Activated T-cell treated with anti-CD3 and anti-CD28 coated beads, Interleukin-2, amount 50 U/mL, for 72 hours (primary cell): ENCODE results near the gene CRACR2A. TPM values are rescaled to one million over a fixed set of nuclear protein-coding genes. Genes with fewer than 3 reads are reported as not detected.

Source experiments
- ATAC-seq, 2 donors: fragments of 150-1000 bp; cut with Tn5 transposase; replicated peaks in 1 of 2; 2 replicates each; pipeline ENCODE4 v1.10.0; 2021; ENCODE audit warnings: moderate library complexity in 2 of 2, mild to moderate bottlenecking in 1 of 2
- DNase-seq, 2 donors: peaks; one replicate each; pipeline ENCODE4 v3.0.0; 2021 to 2022; ENCODE audit warnings: mixed read lengths in 1 of 2
- H3K27ac Mint-ChIP-seq: one replicate; pipeline ENCODE4 v1.8.0; 2022; ENCODE audit warnings: mild to moderate bottlenecking, moderate library complexity, mixed read lengths
- H3K27me3 Mint-ChIP-seq: one replicate; pipeline ENCODE4 v1.8.0; 2022; ENCODE audit warnings: low read depth, mixed read lengths
- H3K36me3 Mint-ChIP-seq, 2 donors: one replicate each; pipeline ENCODE4 v1.8.0; 2022; ENCODE audit warnings: mixed read lengths in 2 of 2, mild to moderate bottlenecking in 1 of 2; ENCODE audit not compliant: insufficient read depth in 2 of 2
- H3K4me1 Mint-ChIP-seq: one replicate; pipeline ENCODE4 v1.8.0; 2022; ENCODE audit warnings: low read depth, mixed read lengths
- H3K4me3 Mint-ChIP-seq, 2 donors: one replicate each; pipeline ENCODE4 v1.8.0; 2022; ENCODE audit warnings: mild to moderate bottlenecking in 2 of 2, mixed read lengths in 2 of 2, moderate library complexity in 2 of 2
- H3K9me3 Mint-ChIP-seq, 2 donors: one replicate each; pipeline ENCODE4 v1.8.0; 2022; ENCODE audit warnings: mixed read lengths in 2 of 2
- total RNA-seq, 2 donors: library from RNA; stranded (reverse); gene quantifications; one replicate each; pipeline ENCODE4 v1.2.3, GENCODE V29; 2022

CRACR2A gene
- total RNA-seq, 2 donors from 2014 or later = 20.0 to 25.5 TPM

DNA sequence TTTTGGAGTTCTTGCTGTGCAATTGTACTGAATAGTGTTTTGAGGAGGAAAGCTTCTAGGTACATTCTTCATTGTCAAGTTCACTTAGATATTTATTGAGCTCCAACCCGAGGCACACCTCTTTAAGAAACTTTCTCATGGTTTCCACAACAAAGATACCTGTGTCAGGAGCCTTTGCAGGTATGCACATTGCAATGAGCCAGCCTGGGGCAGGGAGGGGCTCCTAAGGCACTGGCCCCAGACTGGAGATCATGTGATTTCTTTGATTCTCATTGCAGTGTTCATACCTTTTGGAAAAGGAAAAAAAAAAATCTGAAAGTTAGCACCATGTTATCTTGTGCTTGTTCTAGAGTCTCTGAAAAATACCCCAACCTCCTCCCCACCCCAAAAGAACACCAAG, 181.6 kb downstream of the CRACR2A start:
- H3K27ac Mint-ChIP-seq = no peak overlapping the region
- H3K4me1 Mint-ChIP-seq = no peaks in the 10 kb centered on the region
- H3K27me3 Mint-ChIP-seq = no peaks in the 10 kb centered on the region
- DNase-seq (no peak), ATAC-seq (no peak)
- no peak overlapping the region for H3K4me3 Mint-ChIP-seq
- no peaks in the 10 kb centered on the region for H3K36me3 Mint-ChIP-seq
- H3K9me3 Mint-ChIP-seq = no peaks in the 10 kb centered on the region

DNA sequence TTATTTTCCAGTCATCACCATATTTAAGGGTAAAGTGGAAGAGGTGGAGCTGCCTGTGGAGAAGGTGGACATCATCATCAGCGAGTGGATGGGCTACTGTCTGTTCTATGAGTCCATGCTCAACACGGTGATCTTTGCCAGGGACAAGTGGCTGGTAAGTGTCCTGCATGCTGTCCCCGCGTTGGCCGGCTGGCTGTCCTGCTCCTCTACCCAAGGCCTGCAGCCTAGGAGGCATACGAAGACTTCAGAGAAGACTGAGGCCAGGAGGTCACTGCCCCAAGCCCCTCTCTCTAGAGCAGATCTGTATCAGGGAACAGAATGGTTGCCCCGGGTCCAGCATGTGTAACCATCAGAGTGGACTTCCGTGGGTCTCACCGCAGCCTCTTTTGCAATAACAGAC, 184.2 kb downstream of the CRACR2A start:
- Mint-ChIP-seq H3K9me3 (no peaks in the 10 kb centered on the region), H3K27ac (no peak overlapping the region), H3K4me3 (no peak overlapping the region), H3K4me1 (no peaks in the 10 kb centered on the region), H3K36me3 (no peaks in the 10 kb centered on the region), H3K27me3 (no peaks in the 10 kb centered on the region)
- no peak for DNase-seq
- no peak for ATAC-seq

DNA sequence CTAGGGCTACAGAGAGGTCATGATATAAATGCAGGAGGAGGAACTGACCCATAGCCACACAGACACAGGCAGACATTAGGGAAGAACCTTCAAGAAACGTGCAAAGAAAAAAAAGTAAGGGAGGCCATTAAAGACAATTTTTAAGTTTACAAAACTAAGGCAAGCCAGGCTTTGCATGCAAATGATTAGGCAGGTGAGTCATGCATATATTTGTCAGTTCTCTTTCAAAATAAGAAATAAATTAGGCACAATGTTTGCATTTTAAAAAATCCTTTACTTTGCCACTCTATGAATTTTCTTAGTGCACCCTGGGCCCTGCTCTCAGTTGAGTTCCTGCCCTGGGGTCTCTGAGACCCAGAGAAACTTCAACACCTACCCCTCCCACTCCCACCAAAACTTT, 186.9 kb downstream of the CRACR2A start:
- Mint-ChIP-seq H3K27me3 (no peaks in the 10 kb centered on the region), H3K4me3 (no peak overlapping the region), H3K36me3 (no peaks in the 10 kb centered on the region), H3K4me1 (no peaks in the 10 kb centered on the region), H3K9me3 (no peaks in the 10 kb centered on the region), H3K27ac (no peak overlapping the region)
- ATAC-seq (no peak), DNase-seq (no peak)

Other genes starting within 250 kb of the CRACR2A start
- gene PARP11, start 120.3 kb upstream of the CRACR2A start, total RNA-seq = 10 to 100 TPM; 30.7 to 39.5 TPM